ENCODE measurements around the gene PMPCA. TPM values are rescaled to one million over a fixed set of nuclear protein-coding genes. Genes with fewer than 3 reads are reported as not detected.

Gene PMPCA
- total RNA-seq, 4 donors from 2014 or later, result 36.4 to 59.3 (median 39.8) TPM

- TF ChIP-seq CTCF (IDR thresholded peaks at IDR 0.05) (no peak), POLR2A (IDR thresholded peaks at IDR 0.05) (no peak), EP300 (IDR thresholded peaks at IDR 0.05) (no peak), POLR2AphosphoS5 (IDR thresholded peaks at IDR 0.05) (no peak)
- H3K27ac ChIP-seq, result no peak overlapping the region
- no peaks in the 10 kb centered on the region for H3K27me3 ChIP-seq
- peaks cover 0 to 100% of the 10 kb centered on the region in 2 donors for H3K36me3 ChIP-seq
- no peak for ATAC-seq
- 80% methylated on average over 2 of the region's 19 CpGs; no CpG with 5 or more reads in 1 of the 2 donors for WGBS, 2 donors (ENCODE audit: low coverage in 1 of 2)
- H3K4me1 ChIP-seq, result peaks cover 0 to 11% (median 0%) of the 10 kb centered on the region in 3 donors
- no peaks in the 10 kb centered on the region for H3K9me3 ChIP-seq
- no peak overlapping the region for H3K4me3 ChIP-seq
These were observed 6.5 kb downstream of the PMPCA start for GRCh38 chr9:136416914-136417313.

- no peaks in the 10 kb centered on the region for H3K27me3 ChIP-seq
- ATAC-seq, result no peak
- peaks cover 0 to 100% of the 10 kb centered on the region in 2 donors for H3K36me3 ChIP-seq
- no peak overlapping the region for H3K27ac ChIP-seq
- 89 to 91% methylated on average over 7 of the region's 48 CpGs for WGBS, 2 donors (ENCODE audit: low coverage in 1 of 2)
- H3K9me3 ChIP-seq, result no peaks in the 10 kb centered on the region
- no peaks in the 10 kb centered on the region for H3K4me1 ChIP-seq
- no peak overlapping the region for H3K4me3 ChIP-seq
- TF ChIP-seq POLR2AphosphoS5 (IDR thresholded peaks at IDR 0.05), result no peak
- TF ChIP-seq CTCF (IDR thresholded peaks at IDR 0.05), result no peak
- no peak for TF ChIP-seq EP300 (IDR thresholded peaks at IDR 0.05)
- no peak for TF ChIP-seq POLR2A (IDR thresholded peaks at IDR 0.05)
These were observed 8.0 kb downstream of the PMPCA start for GRCh38 chr9:136418182-136419091.

- H3K9me3 ChIP-seq, result no peaks in the 10 kb centered on the region
- no peak overlapping the region for H3K4me3 ChIP-seq
- 84 to 87% methylated on average over 8 to 10 of the region's 12 CpGs for WGBS, 2 donors (ENCODE audit: low coverage in 1 of 2)
- no peak overlapping the region for H3K27ac ChIP-seq
- no peak for ATAC-seq
- TF ChIP-seq EP300 (IDR thresholded peaks at IDR 0.05), result no peak
- TF ChIP-seq POLR2A (IDR thresholded peaks at IDR 0.05), result no peak
- no peak for TF ChIP-seq CTCF (IDR thresholded peaks at IDR 0.05)
- no peak for TF ChIP-seq POLR2AphosphoS5 (IDR thresholded peaks at IDR 0.05)
- no peaks in the 10 kb centered on the region for H3K27me3 ChIP-seq
- H3K4me1 ChIP-seq, result no peaks in the 10 kb centered on the region
- H3K36me3 ChIP-seq, result peaks cover 0 to 100% of the 10 kb centered on the region in 2 donors
These were observed 8.6 kb downstream of the PMPCA start for GRCh38 chr9:136419092-136419420.

- Histone ChIP-seq H3K9me3 (no peaks in the 10 kb centered on the region), H3K4me3 (no peak overlapping the region), H3K4me1 (no peaks in the 10 kb centered on the region), H3K36me3 (peaks cover 0 to 96% of the 10 kb centered on the region in 2 donors), H3K27ac (no peak overlapping the region), H3K27me3 (no peaks in the 10 kb centered on the region)
- no peak for ATAC-seq
- no peak for TF ChIP-seq EP300 (IDR thresholded peaks at IDR 0.05)
- TF ChIP-seq POLR2AphosphoS5 (IDR thresholded peaks at IDR 0.05), result no peak
- no peak for TF ChIP-seq POLR2A (IDR thresholded peaks at IDR 0.05)
- TF ChIP-seq CTCF (IDR thresholded peaks at IDR 0.05), result no peak
- WGBS, 2 donors (ENCODE audit: low coverage in 1 of 2), result no CpG with 5 or more reads among the region's 21 CpGs
These were observed 11.3 kb downstream of the PMPCA start for GRCh38 chr9:136421791-136422190.

GRCh38 chr9:136422876-136423275 lies 12.4 kb downstream of the PMPCA start:
- no peak overlapping the region for H3K4me3 ChIP-seq
- no peak overlapping the region for H3K27ac ChIP-seq
- H3K27me3 ChIP-seq, result no peaks in the 10 kb centered on the region
- peaks cover 0 to 90% of the 10 kb centered on the region in 2 donors for H3K36me3 ChIP-seq
- 87% methylated on average over 3 of the region's 26 CpGs; no CpG with 5 or more reads in 1 of the 2 donors for WGBS, 2 donors (ENCODE audit: low coverage in 1 of 2)
- no peaks in the 10 kb centered on the region for H3K9me3 ChIP-seq
- TF ChIP-seq POLR2A (IDR thresholded peaks at IDR 0.05) (no peak), CTCF (IDR thresholded peaks at IDR 0.05) (no peak), POLR2AphosphoS5 (IDR thresholded peaks at IDR 0.05) (no peak), EP300 (IDR thresholded peaks at IDR 0.05) (no peak)
- no peak for ATAC-seq
- H3K4me1 ChIP-seq, result no peaks in the 10 kb centered on the region

All from gastroesophageal sphincter (tissue), 4 donors.